ENCODE data around the gene ABTB2. TPM values are rescaled to one million over a fixed set of nuclear protein-coding genes. Genes with fewer than 3 reads are reported as not detected.

The ABTB2 gene
- total and polyA plus RNA-seq, 9 of the 15 experiments (the other 6 are each of a cell fraction or from before 2014, with no cell fraction given) = 0.03 to 0.18 (median 0.12) TPM; not detected in 2

GRCh38 chr11:34252651-34253050 is 105.2 kb downstream of the ABTB2 start (continued):
- TF ChIP-seq IRF1 (CRISPR knock-in tag; IDR thresholded peaks at IDR 0.05; ENCODE audit: borderline replicate concordance) = no peak

- no peaks in the 10 kb centered on the region for H3K36me3 ChIP-seq (ENCODE audit: control insufficient read depth, insufficient read depth, low read length)
- no peaks in the 10 kb centered on the region for H3K9me3 ChIP-seq (replicated peaks; ENCODE audit: control insufficient read depth, insufficient read depth, low read depth, low read length)
- H3K4me2 ChIP-seq (ENCODE audit: insufficient read depth, low read length) = no peak overlapping the region
- H3K4me1 ChIP-seq (replicated peaks in 1 of 2; ENCODE audit: control insufficient read depth in 2 of 2, insufficient read depth in 2 of 2, low read length in 2 of 2) = peaks cover 0 to 6% of the 10 kb centered on the region in 2 experiments; a peak in 1 of 5 replicates
- peaks cover 14 to 39% of the 10 kb centered on the region in 2 experiments for H3K27me3 ChIP-seq (ENCODE audit: control insufficient read depth in 2 of 2, insufficient read depth in 2 of 2, low read length in 2 of 2)
- no peak overlapping the region for H3K27ac ChIP-seq (ENCODE audit: extremely low read depth, low read depth, low read length)
- H3K9me1 ChIP-seq (ENCODE audit: control insufficient read depth, insufficient read depth, low read length) = no peaks in the 10 kb centered on the region
- WGBS (ENCODE audit: insufficient coverage, low coverage, missing lambda C conversion rate) = 11% methylated on average over 7 of the region's 7 CpGs
- in situ Hi-C loops (cut with MboI) = no loop called here
- ATAC-seq (no peak), FAIRE-seq (no peak), DNase-seq (ENCODE audit: extremely low read depth in 1 of 4, low spot score in 3 of 4) (no peak)
- H4K20me1 ChIP-seq (replicated peaks; ENCODE audit: control insufficient read depth, insufficient read depth, low read length) = no peaks in the 10 kb centered on the region
- CTCF ChIA-PET (ENCODE audit: low intra/inter-chr PET ratio) = no interaction called here
- POLR2A ChIA-PET = no interaction called here
- TF ChIP-seq SIX5 (IDR thresholded peaks at IDR 0.05; ENCODE audit: borderline replicate concordance in 1 of 2, insufficient read depth in 1 of 2, low read depth in 1 of 2, low read length in 2 of 2) (no peak), TBL1XR1 (IDR thresholded peaks at IDR 0.05; ENCODE audit: low read length in 2 of 2) (no peak), YBX1 (IDR thresholded peaks at IDR 0.05) (no peak), RHOXF2B (CRISPR knock-in tag; conservative IDR thresholded peaks at IDR 0.05) (no peak), NFE2L1 (tag; IDR thresholded peaks at IDR 0.05; ENCODE audit: borderline replicate concordance, low read depth) (no peak), HMGXB4 (CRISPR knock-in tag; IDR thresholded peaks at IDR 0.05) (no peak), TARDBP (IDR thresholded peaks at IDR 0.05) (no peak), GABPA (tag; conservative IDR thresholded peaks at IDR 0.05; ENCODE audit: low read depth) (no peak), MTA3 (IDR thresholded peaks at IDR 0.05; ENCODE audit: borderline replicate concordance) (no peak), ZNF311 (CRISPR knock-in tag; IDR thresholded peaks at IDR 0.05) (no peak), KAT7 (CRISPR knock-in tag; IDR thresholded peaks at IDR 0.05; ENCODE audit: borderline replicate concordance) (no peak), ZC3H4 (CRISPR knock-in tag; IDR thresholded peaks at IDR 0.05; ENCODE audit: borderline replicate concordance) (no peak), ZNF696 (CRISPR knock-in tag; conservative IDR thresholded peaks at IDR 0.05) (no peak), ELF4 (CRISPR knock-in tag; IDR thresholded peaks at IDR 0.05) (no peak), ZNF354B (CRISPR knock-in tag; IDR thresholded peaks at IDR 0.05) (no peak)
- TF ChIP-seq, protein P1, sequence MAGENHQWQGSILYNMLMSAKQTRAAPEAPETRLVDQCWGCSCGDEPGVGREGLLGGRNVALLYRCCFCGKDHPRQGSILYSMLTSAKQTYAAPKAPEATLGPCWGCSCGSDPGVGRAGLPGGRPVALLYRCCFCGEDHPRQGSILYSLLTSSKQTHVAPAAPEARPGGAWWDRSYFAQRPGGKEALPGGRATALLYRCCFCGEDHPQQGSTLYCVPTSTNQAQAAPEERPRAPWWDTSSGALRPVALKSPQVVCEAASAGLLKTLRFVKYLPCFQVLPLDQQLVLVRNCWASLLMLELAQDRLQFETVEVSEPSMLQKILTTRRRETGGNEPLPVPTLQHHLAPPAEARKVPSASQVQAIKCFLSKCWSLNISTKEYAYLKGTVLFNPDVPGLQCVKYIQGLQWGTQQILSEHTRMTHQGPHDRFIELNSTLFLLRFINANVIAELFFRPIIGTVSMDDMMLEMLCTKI (IDR thresholded peaks at IDR 0.05; ENCODE audit: partially characterized antibody) = no peak
- no TSS peak for BruUV-seq (replicated peaks)
- H3K79me2 ChIP-seq (ENCODE audit: control insufficient read depth, insufficient read depth, low read length) = no peaks in the 10 kb centered on the region
- peak overlapping the region in 1 of 2 experiments; percentile 14; a peak in 1 of 4 replicates for H3K9ac ChIP-seq (ENCODE audit: insufficient read depth in 1 of 2, low read depth in 2 of 2, low read length in 2 of 2)
- H2AFZ ChIP-seq (ENCODE audit: low read depth, low read length) = no peak overlapping the region
- intact Hi-C loops (cut with micrococcal nuclease) = no loop called here
- H3K4me3 ChIP-seq = no peak overlapping the region
These were observed 105.8 kb downstream of the ABTB2 start for GRCh38 chr11:34252015-34252414.

Data from K562 (cell line).